ENCODE measurements around the gene PREPL.

- no peak for TF ChIP-seq CTCF (IDR thresholded peaks at IDR 0.05)
- TF ChIP-seq POLR2AphosphoS5 (IDR thresholded peaks at IDR 0.05), result no peak
- TF ChIP-seq POLR2A (IDR thresholded peaks at IDR 0.05), result no peak
Observed at GRCh38 chr2:44369392-44369791, 8.1 kb upstream of the PREPL start.
